Activated effector memory CD4-positive, alpha-beta T cell treated with Interleukin-2 at 50 U/mL for 16 hours (primary cell): ENCODE results near the gene TSPAN9.

Experiments used
- DNase-seq: peaks from one replicate; pipeline ENCODE4 v3.0.0-alpha.2; 2020

The TSPAN9 gene

GRCh38 chr12:3170423-3171194 lies 93.4 kb downstream of the TSPAN9 start:
- DNase-seq, result no peak

- no peak for DNase-seq
Observed at GRCh38 chr12:3171195-3171591, 94.0 kb downstream of the TSPAN9 start.

GRCh38 chr12:3172124-3173007 lies 95.2 kb downstream of the TSPAN9 start:
- DNase-seq, result no peak

DNA sequence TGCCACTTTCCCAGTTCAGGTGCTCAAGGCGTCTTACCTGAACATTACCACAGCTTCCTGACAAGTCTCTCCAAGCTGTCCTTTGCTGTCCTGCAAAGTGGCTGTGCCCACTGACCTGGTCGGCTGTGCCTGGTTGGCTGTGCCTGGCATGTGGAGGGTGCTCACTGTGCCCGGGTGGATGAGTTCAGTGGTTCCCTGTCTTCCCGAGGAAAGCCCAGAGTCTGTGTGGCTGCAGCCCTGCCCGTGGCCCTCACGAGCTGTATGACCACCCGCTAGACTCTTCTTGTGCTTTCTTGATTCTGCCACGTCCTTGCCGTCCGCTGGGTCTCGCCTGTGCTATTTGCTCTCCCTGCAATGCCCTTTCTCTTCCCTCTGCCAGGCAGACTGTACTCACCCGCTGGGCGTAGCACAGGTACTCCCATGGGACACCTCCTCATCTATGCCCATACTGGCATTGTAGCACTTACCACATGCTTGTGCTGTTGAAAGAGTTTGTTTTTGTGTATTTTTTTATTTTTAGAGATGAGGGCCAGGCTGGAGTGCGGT lies 95.9 kb downstream of the TSPAN9 start:
- DNase-seq, result no peak

GRCh38 chr12:3173912-3174311 lies 96.7 kb downstream of the TSPAN9 start:
- DNase-seq, result no peak

- no peak for DNase-seq
Observed at GRCh38 chr12:3175238-3175637, 98.1 kb downstream of the TSPAN9 start.

DNA sequence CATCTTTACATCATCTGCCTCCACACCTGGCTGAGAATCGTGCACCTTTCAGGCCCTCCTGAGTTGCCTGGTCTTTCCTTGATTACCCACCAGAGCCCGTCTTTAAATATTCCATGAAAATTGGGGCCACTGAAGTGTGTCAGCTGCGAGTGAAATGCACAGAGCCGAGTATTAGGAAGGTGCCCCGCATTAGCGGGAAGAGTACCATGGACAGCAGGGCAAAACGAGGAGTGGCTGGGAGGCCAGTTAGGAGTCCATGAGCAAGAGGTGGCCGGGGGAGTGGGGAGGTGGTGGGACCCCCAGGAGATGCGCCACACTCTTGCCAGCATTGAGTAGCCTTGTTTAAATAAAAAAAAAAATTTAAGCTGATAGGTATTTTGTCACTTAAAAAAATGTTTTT lies 99.6 kb downstream of the TSPAN9 start:
- DNase-seq, result no peak

DNA sequence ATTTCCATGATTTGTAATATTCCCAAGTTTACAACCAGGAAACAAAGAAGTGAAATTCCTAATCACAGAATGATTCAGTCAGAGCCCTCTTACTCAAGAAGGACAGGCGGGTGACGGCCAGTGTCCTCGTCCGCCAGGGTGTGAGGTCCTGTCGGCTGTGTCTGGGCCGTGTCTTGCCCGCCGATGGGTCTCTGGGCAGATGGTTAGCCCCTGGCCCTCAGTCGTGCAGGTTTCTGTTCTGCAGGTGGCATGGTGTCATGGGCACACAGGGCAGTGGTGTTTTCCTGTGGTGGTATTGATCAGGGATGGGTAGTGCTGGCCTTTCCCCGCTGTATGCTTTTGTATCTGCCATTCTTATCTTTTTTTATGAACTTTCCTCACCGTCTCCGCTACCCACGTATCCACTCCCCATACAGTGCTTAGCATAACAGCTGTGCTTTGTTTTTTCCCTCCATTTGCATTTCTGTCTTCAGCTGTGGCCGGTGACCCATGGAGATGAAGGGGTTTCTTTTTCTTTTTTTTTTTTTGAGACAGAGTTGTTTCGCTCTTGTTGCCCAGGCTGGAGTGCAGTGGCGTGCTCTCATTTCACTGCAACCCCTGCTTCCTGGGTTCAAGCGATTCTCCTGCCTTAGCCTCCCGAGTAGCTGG lies 100.7 kb downstream of the TSPAN9 start:
- DNase-seq, result no peak

DNA sequence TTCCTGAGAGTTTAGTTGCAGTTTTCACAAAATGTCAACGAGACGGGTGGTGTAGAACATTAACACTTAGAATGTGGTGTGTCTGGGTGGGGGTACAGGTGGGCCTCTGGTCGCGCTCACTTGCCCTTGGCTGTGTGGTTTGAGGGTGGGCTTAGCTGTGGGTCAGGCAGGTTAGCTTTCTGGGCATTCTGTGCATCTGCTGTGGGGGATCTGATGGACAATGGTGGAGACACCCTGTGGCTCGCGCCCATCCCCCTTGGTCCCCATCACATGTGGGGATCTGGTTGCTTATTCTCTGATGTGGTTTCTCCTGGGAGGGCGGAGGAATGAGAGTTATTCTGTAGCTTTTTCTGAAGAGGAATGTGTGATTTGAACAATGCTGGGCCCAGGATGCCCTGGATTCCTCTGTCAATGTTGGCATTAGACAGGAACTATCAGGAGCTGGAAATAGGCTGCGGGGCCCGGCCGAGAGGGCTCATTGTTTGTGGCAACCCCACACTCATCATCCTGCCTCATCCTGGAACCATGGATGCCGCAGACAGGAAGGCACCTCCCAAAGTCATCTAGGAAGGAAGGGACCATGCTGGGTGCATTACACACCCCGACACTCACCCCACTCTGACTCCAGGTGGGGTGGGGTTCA lies 101.6 kb downstream of the TSPAN9 start:
- no peak for DNase-seq

DNA sequence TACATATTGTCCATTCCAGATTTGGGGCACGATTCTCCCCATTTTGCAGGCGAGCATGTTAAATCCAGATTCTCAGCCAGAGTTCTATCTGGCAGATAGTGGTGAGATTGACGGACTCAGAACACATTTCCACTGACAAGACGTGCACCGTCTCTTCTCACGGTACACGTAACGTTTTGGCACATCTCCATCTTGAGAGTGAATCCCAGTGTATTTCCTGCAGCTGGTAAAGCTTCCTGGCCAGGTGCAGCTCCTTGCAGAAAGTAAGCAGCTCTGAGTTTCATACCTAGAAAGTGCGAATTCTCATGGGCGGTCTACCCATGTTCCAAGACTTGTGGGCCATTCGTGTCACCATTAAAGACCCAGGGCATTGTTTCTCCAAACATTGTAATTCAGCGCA lies 102.6 kb downstream of the TSPAN9 start:
- no peak for DNase-seq

DNA sequence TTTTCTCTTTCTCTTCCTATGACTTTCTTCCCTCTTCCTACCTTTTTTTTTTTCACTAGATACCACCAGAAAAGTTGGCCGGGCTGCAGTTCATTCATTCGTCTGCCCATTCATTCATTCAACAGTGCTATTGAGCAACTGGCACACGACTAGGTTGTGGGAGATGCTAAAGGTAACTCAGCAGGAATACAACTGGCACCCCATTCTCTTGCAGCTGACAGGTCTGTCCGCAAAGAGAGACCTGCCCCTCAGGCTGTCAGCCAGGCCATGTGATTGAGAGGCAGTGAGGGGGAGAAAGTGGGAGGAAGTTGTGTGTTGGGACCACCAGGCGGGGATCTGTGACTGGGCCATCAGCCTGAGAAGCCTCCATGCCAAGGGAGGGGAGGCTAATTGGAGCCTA lies 105.2 kb downstream of the TSPAN9 start:
- DNase-seq, result no peak

DNA sequence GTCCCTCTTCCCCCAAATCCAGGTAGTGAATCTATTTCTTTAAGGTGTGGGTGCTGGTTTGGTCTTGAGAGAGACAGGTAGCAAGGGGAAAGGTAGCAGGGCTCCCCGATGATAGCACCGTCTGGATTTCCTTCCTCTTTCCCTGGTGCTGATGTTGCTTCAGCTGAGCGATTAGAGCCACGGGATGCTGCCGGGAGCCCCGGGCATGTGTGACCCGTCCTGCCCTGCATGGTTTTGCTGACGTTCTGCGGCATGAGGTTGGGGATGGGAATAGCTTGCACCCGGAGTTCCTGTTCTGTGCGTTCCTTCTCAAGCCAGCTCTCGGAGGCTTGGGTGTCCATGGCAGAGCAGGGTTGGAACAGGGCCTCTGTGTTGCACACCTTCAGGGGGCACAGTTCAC lies 107.3 kb downstream of the TSPAN9 start:
- no peak for DNase-seq

DNA sequence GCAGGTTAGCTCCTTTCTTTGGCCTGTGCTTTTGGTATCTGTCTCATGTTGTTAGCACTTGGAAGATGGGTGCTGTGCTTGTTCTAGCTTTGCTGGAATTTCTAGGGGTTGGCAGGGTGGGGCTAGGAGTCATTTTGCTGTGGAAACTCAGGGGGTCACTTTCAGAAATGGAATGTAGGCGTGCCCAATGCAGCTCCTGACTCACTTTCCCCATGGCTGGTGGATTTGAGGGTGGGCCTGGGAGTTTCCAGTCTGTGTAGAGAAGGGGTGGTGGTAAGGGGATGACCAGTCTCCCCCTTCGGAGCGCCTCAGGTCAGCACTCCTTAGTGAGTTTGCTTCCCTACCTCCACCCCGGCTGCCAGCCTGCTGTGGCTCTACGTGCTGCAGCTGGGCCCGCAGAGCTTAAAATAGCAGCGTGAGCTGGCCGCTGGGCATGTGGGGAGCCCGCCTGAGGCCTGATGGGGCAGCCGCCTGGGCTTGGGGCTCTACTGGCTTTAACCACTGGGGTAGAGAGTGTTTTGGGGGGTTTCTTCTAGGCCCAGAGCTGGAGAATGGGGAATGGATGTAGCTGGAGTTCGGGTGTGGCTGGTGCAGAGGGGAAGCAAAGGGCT lies 108.2 kb downstream of the TSPAN9 start:
- no peak for DNase-seq

- DNase-seq, result no peak
Observed at GRCh38 chr12:3186546-3187215, 109.5 kb downstream of the TSPAN9 start.

GRCh38 chr12:3187846-3188770 lies 110.9 kb downstream of the TSPAN9 start:
- no peak for DNase-seq

- no peak for DNase-seq
Observed at GRCh38 chr12:3189282-3189681, 112.1 kb downstream of the TSPAN9 start.

DNA sequence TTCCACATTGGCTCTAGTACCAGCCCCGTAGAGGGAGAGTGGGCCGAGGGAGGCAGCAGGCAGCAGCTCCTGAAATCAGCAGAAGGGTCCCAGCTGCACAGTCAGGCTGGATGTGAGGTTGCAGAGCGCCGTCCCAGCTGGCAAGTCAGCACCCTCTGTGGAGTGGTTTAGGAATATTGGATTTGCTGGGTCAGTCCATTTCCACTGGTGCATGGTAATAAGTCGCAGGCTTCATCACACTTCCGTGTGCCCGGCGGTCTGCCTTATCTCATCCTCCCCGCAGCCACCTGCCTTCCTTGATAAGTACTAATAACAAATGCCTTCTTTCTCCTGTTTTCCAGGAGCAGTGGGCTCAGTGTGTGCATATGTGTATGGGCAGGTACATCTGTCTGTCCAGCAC lies 112.9 kb downstream of the TSPAN9 start:
- DNase-seq, result no peak

- no peak for DNase-seq
Observed at GRCh38 chr12:3191450-3191849, 114.3 kb downstream of the TSPAN9 start.

- no peak for DNase-seq
Observed at GRCh38 chr12:3192221-3192620, 115.0 kb downstream of the TSPAN9 start.

DNA sequence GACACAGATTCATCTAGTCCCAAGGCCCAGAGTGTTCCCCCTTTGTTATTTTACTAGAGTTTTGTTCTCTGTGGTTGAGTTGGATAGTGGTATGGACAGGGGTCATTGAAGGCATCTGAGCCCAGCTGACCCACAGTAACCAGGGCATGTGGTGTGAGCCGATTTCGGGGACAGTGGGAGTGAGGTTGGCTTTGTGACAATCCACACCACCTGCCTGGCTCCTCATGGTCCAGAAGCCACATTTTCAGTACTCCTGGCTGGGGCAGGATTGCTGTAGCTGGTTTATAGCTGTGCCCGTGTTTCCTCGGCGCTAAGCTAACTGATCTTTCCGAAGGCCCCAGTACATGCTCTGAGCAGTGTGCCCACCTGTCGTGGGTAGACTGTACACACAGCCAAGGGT lies 116.0 kb downstream of the TSPAN9 start:
- no peak for DNase-seq

- DNase-seq, result no peak
Observed at GRCh38 chr12:3193755-3194154, 116.6 kb downstream of the TSPAN9 start.
